ENCODE data around the gene OSBP2. TPM values are rescaled to one million over a fixed set of nuclear protein-coding genes. Genes with fewer than 3 reads are reported as not detected.

OSBP2 gene
- total and polyA plus RNA-seq, 2 experiments from 2014 or later = 2.1 to 2.9 TPM

- no peak for TF ChIP-seq CREB1 (CRISPR knock-in tag; IDR thresholded peaks at IDR 0.05; ENCODE audit: low read depth)
Measured at GRCh38 chr22:30876915-30877553, 182.4 kb downstream of the OSBP2 start (continued).

- H3K9me3 Mint-ChIP-seq = no peaks in the 10 kb centered on the region
- Histone ChIP-seq H3K4me2 (no peak overlapping the region), H3K36me3 (ENCODE audit: insufficient read depth) (no peaks in the 10 kb centered on the region), H3K9me2 (ENCODE audit: insufficient read depth) (no peaks in the 10 kb centered on the region), H3K27me3 (ENCODE audit: insufficient read depth) (no peaks in the 10 kb centered on the region), H3F3A (replicated peaks; ENCODE audit: low read depth) (no peaks in the 10 kb centered on the region), H2AFZ (no peak overlapping the region), H3K79me2 (replicated peaks; ENCODE audit: insufficient read depth) (no peaks in the 10 kb centered on the region), H3K4me3 (no peak overlapping the region), H3K4me1 (ENCODE audit: insufficient read depth) (no peaks in the 10 kb centered on the region), H3K27ac (ENCODE audit: low read depth) (no peak overlapping the region), H4K20me1 (replicated peaks; ENCODE audit: insufficient read depth) (no peaks in the 10 kb centered on the region)
- no peak overlapping the region for H3K4me3 Mint-ChIP-seq
- no peak for ATAC-seq
- H3K4me1 Mint-ChIP-seq = peaks cover 8% of the 10 kb centered on the region
- H3K36me3 Mint-ChIP-seq (ENCODE audit: low read depth) = no peaks in the 10 kb centered on the region; the same call in 2 of the 3 replicates
- no peak for DNase-seq (ENCODE audit: low spot score)
- no peak overlapping the region for H3K27ac Mint-ChIP-seq
- peaks cover 2% of the 10 kb centered on the region for H3K27me3 Mint-ChIP-seq (ENCODE audit: insufficient read depth, low read depth, poor library complexity)
- TF ChIP-seq ZNF331 (CRISPR knock-in tag; IDR thresholded peaks at IDR 0.05; ENCODE audit: low read depth) (no peak), ETS1 (IDR thresholded peaks at IDR 0.05) (no peak), EZH2phosphoT487 (IDR thresholded peaks at IDR 0.05; ENCODE audit: unreplicated experiment) (no peak), POLR2AphosphoS5 (IDR thresholded peaks at IDR 0.05; ENCODE audit: low read depth) (no peak), ZNF114 (CRISPR knock-in tag; IDR thresholded peaks at IDR 0.05) (no peak), CREB1 (CRISPR knock-in tag; IDR thresholded peaks at IDR 0.05; ENCODE audit: low read depth) (no peak), ZNF462 (CRISPR knock-in tag; IDR thresholded peaks at IDR 0.05) (no peak), REST (IDR thresholded peaks at IDR 0.05; ENCODE audit: unreplicated experiment) (no peak), JUNB (IDR thresholded peaks at IDR 0.05; ENCODE audit: unreplicated experiment) (no peak), STAT1 (IDR thresholded peaks at IDR 0.05; ENCODE audit: unreplicated experiment) (no peak), EZH2 (IDR thresholded peaks at IDR 0.05; ENCODE audit: low read depth, unreplicated experiment) (no peak)
Measured at GRCh38 chr22:30877662-30878515, 183.2 kb downstream of the OSBP2 start.
